HL-60 (cell line): ENCODE measurements around the gene ADGRG6.

Experiments
- DNase-seq, 2 experiments: peaks; one replicate each; pipeline ENCODE4 v3.0.0-alpha.2; 2010 to 2020; ENCODE audit warnings: low read depth in 1 of 2, low spot score in 1 of 2
- H3K27ac ChIP-seq: fragments of 250-450 bp; sonication (Bioruptor Pico); replicated peaks from 2 replicates; pipeline ENCODE4 v1.5.1; 2020; ENCODE audit warnings: mild to moderate bottlenecking, moderate library complexity
- H3K27me3 ChIP-seq: fragments of 250-450 bp; sonication (Bioruptor Pico); 2 replicates; pipeline ENCODE4 v1.5.1; 2021; ENCODE audit warnings: mild to moderate bottlenecking, moderate library complexity; ENCODE audit not compliant: insufficient read depth, poor library complexity, severe bottlenecking
- H3K4me3 ChIP-seq: replicated peaks from 2 replicates; pipeline ENCODE4 v1.5.1; 2011; ENCODE audit warnings: mild to moderate bottlenecking, control low read depth, low read length; ENCODE audit not compliant: insufficient read depth
- CTCF ChIP-seq: IDR thresholded peaks from one replicate; pipeline ENCODE4 v1.5.1; 2011; ENCODE audit warnings: low read length, control low read depth, inconsistent platforms; ENCODE audit not compliant: insufficient read depth
- GABPA ChIP-seq: IDR thresholded peaks from 2 replicates; pipeline ENCODE4 v1.6.1; 2012; ENCODE audit warnings: low read depth
- POLR2AphosphoS5 ChIP-seq: IDR thresholded peaks from 2 replicates; pipeline ENCODE4 v1.6.1; 2012; ENCODE audit warnings: low read depth
- REST ChIP-seq: IDR thresholded peaks from 2 replicates; pipeline ENCODE4 v1.6.1; 2012; ENCODE audit warnings: low read depth; ENCODE audit not compliant: insufficient replicate concordance
- SPI1 ChIP-seq: IDR thresholded peaks from 2 replicates; pipeline ENCODE4 v1.6.1; 2012; ENCODE audit warnings: low read depth, mild to moderate bottlenecking, borderline replicate concordance

The ADGRG6 gene

GRCh38 chr6:142328070-142328469, 26.3 kb downstream of the ADGRG6 start:
- no peak for TF ChIP-seq POLR2AphosphoS5
- no peak overlapping the region for H3K27ac ChIP-seq
- H3K27me3 ChIP-seq: no peaks in the 10 kb centered on the region
- DNase-seq: no peak
- no peak overlapping the region for H3K4me3 ChIP-seq

- Histone ChIP-seq H3K27ac (no peak overlapping the region), H3K27me3 (no peaks in the 10 kb centered on the region), H3K4me3 (no peak overlapping the region)
- TF ChIP-seq SPI1: no peak
- no peak for DNase-seq
Measured at GRCh38 chr6:142329486-142330113, 27.8 kb downstream of the ADGRG6 start.

- no peak for DNase-seq
- Histone ChIP-seq H3K27ac (no peak overlapping the region), H3K27me3 (no peaks in the 10 kb centered on the region), H3K4me3 (no peak overlapping the region)
- TF ChIP-seq POLR2AphosphoS5: no peak
- no peak for TF ChIP-seq CTCF
- TF ChIP-seq REST: no peak
Measured at GRCh38 chr6:142331075-142331551, 29.3 kb downstream of the ADGRG6 start.

- Histone ChIP-seq H3K27ac (no peak overlapping the region), H3K4me3 (no peak overlapping the region), H3K27me3 (no peaks in the 10 kb centered on the region)
- TF ChIP-seq GABPA (no peak), REST (no peak), POLR2AphosphoS5 (no peak), SPI1 (no peak), CTCF (no peak)
- no peak for DNase-seq
Measured at GRCh38 chr6:142331601-142332000, 29.8 kb downstream of the ADGRG6 start.

- TF ChIP-seq CTCF (no peak), POLR2AphosphoS5 (no peak), REST (no peak)
- Histone ChIP-seq H3K4me3 (no peak overlapping the region), H3K27me3 (no peaks in the 10 kb centered on the region), H3K27ac (no peak overlapping the region)
- DNase-seq: no peak
Measured at GRCh38 chr6:142332393-142333098, 30.7 kb downstream of the ADGRG6 start.
